Activated CD4-positive, alpha-beta T cell treated with anti-CD3 and anti-CD28 coated beads, Interleukin-2, amount 50 U/mL, for 4 hours (primary cell): ENCODE measurements around the gene LGI2.
"Not testable (repeated sequence)": the region's sequence is repeated elsewhere in the genome, so short reads cannot be mapped to it uniquely, and the experiment has no call there.

Experiments used
- DNase-seq, 2 experiments: peaks; one replicate each; pipeline ENCODE4 v3.0.0-alpha.2; 2020

Gene LGI2

DNA sequence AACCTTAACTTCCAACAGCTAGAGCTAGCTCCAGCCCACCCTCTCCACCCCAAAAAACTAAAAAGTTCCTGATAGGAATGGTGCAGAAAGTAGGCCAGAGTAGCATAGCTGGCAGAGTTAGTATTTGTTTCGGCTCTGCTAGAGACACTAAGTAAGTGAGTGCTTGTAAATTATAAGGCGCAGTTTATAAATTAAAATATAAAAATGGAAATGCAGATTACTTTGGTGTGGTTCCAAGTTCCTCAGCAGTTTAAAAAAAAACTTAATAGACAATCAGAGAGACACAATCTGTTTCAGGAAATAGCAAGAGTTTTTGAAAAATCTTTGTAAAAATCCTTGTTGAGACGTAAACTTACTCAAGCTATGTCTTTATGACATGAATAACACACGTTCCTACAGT is 2.8 kb upstream of the LGI2 start:
- DNase-seq, result no peak

DNA sequence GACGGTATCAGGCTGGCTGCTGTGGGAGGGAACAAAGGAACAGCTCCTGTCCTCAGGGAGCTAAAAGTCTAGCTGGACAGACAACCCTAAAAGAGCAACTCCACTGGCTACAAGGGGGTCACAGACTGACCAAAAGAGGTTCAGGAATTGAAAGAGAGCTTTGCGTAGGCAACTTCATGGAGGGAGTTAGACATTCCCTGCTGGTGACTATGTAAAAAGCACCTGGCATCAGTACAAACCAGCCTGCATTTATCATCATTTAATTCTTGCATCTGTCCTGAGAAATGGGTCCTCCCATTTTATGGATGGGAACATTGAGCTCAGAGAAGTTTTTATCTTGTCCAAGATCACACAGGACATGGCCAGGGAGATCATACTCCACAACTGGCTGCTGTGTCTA is 1.4 kb upstream of the LGI2 start:
- no peak for DNase-seq

DNA sequence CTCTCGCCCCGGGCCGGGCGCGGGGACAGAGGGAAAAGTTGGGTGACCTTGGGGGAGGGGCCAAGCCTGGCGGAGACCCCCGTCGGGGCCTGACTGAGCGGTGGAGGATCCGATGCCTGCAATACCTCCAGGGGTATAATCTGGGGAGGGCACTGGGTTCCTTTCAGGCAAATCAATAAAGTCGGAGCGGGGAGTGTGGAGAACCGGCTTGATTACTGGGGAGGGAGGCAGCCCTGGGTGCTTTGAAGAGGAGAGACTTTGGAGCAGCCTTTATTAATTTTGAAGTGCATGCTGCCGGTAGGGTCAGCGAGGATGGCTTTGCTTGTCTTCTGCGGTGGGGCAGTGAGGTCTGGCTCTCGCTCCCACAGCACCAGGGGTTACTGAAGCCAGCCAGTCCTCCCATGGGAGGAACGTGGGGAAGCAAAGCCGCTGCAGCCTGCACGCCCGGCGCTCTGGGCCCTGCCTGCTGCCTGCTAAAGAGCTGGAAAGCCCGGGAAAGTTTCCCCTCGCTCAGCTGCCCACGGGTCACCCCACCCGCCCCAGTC is 403 bp upstream of the LGI2 start:
- no peak for DNase-seq

DNA sequence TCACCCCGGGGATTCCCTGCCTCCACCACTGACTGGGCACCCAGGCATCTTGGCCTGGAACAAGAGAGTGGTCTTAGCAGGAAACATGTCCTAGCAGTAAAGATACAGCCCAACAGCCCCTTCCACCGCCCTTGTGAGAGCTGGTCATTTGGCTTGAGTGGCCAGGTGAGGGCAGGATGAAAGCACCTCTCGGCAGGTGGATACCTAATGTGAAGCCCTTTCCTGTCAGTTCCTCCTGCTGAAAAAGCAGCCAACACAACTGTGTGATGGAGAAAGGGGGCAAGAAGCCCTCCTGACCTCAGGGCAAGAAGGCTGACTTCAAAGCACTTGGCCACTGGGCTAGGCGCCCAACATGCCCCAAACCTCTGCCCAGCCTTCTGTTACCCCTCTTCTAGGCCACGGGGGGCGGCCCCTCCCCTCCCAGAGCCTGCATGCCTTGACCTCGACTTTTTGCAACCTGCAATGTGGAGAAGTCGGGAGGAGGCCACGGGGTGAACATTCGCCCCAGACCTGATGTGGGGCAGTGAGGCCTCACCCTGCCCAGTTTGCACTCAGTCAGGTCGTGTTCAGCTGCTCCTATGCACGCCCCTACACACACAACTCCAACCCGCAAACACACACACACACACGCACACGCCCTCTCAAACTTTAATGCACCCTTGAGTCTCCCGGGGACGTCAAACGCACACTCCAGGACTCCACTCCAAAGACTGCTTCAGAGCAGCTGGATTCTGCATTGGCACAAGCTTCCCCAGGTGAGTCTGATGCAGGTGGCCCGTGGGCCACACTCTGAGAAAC is 1.1 kb downstream of the LGI2 start:
- DNase-seq, result no peak

DNA sequence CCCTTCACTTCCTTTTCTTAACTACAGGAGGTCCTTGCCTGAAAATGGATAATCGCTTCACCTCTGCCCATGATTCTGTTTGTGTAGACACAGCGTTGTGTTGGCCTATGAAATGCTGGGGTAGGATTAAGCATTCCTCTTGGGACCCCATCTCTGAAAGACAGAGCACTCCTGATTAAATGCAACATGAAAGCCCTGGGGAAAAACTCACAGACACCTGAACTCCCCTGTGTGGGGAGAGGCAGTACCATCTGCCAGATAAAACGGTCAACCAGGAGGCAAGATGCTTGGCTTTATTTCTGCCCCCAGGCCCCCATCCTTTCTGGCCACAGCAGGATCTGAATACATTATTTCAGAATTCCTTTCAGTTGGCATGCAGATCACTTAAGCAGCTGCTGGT is 1.9 kb downstream of the LGI2 start:
- DNase-seq, result no peak

DNA sequence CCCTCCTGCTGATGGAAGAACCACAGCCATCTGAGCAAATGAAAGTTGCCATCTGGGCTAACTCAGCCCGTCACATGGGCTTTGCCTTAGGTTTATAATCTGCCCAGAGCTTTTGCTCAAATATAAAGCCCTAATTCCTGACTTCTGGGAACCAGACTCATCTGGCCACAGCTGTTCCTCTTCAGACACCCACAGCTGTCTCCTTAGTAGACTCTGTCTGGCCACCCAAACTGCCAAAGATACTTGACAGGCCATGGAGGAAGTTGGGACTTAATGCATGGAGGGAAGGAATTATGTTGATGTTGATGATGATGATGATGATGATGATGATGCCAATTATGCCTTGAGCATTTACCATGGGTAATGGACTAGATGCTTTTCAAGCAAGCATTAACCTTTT is 8.0 kb downstream of the LGI2 start:
- no peak for DNase-seq

DNA sequence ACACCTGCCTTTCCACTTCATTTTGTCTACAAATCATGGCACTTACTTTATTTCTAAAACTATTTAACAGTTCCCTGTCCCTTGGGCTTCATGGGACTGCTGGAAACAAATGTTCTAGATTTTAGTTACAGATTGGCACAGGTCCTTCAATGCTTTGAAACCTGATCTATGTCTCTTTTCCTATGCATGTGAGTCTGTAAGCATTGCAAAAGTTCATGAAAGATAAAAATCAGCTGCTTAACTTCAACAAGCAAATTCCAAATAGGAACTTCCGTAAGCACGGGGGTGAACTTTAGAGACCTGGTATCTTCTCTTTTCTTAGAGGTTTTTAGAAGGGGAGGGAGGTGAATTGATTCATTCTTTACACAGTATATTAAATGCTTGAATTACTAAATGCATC is 9.5 kb downstream of the LGI2 start:
- no peak for DNase-seq

DNA sequence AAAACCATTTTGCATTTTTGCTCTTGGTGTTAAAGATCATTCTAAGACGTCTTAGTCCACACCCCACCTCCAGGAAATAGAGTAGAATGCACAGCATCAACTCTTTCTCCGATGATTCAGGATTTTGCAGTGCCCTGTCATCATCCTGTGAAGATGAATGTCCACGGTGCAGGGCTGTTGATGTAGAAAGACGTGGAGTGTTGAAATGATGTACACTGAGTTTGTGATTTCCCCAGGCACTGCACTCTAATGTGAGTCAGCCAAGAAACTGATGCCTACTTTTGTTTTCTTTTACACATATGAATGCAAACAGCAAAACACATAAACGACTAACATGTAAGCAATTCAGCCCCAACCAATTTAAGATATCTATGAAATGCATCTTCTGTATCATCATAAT is 10.5 kb downstream of the LGI2 start:
- no peak for DNase-seq

DNA sequence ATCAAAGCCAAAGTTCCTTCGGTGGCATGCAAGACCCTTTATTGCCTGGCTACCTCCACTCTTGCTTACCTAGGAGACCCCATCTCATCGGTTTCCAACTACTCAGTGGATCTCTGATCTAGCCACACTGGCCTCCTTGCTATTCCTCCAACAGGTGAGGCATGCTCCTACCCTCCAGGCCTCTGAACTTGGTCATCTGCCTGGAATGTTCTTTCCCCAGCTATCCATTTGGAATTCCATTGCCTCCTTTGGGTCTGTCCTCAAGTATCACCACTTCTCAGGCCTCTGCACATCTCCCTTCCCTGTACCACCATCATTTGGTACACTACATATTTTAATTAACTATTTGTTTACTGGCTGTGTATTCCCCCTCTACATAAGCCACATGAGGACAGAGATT is 11.2 kb downstream of the LGI2 start:
- no peak for DNase-seq

DNA sequence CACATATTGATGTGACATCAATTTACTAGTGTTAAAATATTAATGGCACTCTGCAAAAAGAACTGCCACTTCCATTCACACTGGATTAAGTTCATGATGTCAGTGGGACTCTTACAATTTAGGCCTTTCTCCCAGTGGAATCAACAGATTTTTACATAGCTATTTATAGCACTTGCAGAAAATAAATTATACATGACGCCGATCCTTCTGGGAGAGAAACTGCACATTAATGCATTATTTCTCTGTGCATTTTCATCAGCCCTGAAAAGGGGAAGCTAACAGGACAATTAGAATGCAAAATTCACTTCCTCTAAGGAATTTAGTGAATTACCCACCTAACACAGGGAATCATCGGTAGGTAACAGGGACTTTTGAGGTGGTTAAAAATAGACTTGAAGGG is 15.7 kb downstream of the LGI2 start:
- no peak for DNase-seq

DNA sequence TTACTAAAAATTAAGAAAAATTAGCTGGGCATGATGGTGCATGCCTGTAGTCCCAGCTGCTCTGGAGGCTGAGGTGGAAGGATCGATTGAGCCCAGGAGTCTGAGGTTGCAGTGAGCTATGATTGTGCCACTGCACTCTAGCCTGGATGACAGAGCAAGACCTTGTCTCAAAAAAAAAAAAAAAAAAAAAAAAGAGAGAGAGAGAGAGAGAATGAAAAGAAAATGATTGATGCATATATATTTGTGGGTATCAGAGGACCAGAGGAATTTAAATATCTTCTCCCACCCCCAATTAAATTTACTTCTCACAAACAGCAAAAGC is 16.1 kb downstream of the LGI2 start:
- not testable (repeated sequence) for DNase-seq

DNA sequence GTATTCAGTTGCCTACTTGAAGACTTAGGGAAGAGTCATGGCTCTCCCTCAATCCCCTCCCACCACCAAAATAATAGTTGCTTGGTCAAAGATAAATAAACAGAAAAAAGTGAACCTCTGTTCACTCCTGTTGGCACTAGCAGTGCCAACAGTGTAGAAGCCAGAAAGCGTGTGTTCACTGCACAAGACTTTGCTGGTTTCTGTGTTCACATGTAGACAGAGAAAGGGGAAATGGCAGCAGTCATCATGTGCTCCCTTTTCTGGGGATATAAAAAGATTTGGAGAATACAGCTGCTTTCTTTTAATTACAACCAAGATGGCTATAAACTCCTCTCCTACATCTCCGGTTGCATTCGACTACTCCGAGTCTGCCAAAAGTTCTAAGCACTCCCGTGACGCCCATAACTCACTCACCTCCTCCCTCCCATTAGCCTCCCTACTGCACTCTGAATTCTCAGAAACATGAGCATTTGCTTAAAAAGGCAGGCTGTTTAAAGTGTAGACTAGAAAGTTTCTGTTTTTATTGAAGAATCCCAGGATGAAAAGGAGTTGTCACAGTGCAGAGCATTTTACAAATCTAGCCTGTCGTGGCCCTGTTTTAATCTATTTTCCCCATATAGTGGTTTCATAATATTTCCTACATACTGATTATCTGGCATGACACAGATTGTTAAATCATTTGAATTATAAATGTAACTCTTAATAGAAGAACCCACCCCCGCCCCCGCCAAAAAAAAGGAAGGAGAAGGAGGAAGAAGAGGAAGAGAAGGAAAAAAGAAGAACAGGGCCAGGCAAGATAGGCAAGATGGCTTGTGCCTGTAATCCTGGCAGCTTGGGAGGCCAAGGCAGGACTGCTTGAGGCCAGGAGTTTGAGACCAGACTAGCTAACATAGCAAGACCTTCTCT is 16.7 kb downstream of the LGI2 start:
- no peak for DNase-seq

DNA sequence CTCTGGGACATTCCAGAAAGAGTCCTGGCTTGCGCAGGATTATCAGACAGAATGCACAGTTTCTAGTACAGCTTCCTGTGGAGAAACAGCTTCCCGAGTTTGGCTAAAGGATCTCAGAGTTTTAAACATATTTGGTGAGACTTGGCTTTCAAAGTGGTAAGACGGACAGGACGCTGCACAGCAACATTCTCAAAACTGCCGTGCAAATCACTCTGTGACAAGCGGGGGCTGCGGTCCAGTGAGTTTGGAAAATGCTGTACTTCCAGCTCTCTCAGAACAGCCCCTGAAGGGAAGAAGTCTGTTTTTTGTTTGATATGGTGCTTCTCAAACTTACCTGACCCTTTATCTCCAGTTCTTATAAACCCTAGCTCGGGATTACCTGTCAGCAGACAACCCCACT is 18.1 kb downstream of the LGI2 start:
- DNase-seq, result no peak

DNA sequence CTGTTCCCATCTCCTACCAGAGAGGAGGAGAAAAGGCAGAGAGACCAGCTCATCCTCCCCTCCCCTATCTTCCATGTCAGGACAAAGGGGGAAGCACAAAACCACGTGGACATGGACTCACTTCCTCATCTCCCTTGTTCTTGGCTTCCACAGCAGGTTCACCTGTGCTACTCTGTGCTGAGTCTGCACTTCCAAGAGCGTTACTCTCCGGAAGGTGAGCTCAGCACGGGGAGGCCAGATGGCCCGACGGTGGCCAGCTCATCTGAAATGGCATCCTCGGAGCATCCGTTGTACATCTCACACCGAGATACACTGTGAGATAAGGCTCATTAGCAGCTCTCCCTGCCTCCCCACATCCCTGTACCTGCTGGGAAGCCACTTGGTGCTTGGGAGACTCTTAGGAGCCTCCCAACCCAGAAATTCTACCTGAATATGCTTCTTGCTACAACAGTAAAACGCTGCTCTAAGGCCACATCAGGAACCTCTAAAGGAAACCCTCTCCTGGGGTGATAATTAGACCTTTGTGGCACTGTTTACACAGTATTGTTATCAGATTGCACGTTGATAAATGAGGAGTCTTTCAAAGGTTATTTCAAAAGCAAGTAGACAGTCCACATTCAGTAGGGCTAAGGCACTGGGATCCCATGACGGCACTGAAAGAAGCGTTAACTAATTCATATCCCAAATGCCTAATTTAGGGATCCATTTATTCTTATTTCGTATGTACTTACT is 19.4 kb downstream of the LGI2 start:
- no peak for DNase-seq

DNA sequence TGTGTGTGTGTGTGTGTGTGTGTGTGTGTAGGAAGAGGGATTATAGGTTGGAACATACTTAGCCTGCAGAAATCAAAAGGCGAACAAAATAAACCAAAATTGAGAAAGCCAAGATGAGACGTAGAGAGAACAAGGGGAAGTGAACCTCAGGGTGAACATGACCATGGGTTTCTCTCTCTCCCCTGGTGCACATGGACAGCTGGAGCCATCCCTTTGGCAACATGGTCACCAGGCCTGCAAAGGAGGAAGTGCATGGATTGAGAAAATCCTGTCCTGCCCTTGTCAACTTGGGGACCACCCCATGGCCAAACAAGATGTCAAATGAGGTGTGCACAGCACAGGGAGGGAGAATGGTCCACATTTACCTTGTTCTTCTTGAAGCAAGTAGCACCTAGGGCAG is 23.1 kb downstream of the LGI2 start:
- no peak for DNase-seq

DNA sequence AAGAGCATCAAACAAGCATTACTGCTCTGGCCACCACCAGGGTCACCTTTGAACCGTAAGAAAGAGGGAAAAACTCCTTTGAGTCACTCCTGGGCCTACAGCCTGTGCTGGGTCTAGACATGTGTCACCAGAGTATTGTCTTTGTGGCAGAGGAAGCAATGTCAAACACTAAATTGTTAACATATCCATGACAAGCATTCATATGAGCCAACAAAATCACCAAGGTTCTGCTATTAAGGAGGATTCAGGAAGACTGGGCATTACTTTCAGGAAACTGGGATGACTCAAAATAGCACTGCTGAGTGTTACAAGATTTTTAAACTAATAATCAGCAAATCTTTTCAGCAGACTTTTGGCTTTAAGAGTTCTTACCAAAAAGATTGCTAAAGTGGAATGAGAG is 28.1 kb downstream of the LGI2 start:
- no peak for DNase-seq

DNA sequence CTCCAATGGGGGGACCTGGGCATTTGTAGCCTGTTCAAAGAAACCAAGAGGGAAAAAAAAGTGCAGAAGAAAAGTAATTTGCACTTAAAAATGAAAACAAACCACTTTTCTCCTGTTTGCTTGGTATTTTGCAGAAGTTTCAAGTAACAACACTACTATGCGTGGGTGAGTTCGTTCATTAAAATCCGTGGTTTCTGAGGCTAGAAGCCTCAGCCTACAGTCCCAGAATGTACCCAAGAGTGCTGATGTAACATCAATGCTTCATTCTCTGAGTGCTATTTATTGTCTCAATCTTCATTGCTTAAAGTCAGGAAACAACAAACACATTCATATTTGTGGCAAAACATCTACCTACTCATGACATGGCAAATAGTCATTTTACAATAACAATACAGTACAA is 29.2 kb downstream of the LGI2 start:
- no peak for DNase-seq

DNA sequence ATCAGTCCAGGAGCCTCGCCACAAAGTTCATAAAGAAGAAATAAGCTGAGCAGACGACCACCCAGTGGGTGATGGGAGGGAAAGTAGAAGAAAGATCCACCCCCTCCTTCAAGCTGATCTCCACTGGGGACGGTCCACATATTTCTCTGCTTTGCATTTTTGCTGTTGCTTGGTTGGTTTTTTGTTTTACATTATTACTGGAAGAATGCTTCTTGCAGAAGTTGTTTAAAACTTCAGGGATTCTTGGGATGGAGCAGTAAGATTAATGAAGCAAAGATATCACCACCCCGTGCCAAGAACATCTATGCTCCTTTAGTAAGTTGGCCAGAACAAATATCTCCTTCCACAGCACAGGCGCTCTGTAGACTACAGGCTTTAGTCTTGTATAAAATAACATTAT is 30.1 kb downstream of the LGI2 start:
- no peak for DNase-seq

DNA sequence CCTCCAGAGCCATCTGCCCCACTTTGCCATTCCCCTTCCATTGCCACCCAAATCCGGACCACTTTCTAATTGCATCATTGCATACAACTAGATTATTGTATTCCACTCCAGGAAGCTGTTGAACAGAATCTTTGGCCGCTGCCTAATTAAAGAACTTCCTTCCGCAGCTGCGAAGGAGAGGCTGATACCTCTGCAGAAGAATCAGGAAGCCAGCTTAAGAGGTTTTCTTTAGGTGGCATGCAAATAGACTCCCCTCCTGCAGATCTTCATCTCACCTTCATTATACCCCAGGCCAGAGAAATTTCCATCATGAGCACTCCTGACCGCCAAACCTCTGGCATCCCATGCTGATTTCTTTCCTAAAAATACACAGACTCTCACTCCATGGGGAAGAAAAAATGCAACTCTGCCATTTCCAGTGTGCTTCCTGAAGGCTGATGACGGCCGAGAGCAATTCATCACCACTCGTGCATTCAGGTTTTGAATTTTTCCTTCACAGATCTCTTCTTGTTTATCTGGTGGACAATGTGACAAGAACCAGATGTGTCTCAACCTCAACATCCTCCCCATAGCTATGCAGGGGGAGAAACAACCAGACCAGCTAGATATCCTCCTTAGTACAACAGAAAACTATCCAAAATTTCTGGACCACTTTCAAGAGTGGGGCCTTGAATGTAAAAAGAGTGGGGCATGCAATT is 31.2 kb downstream of the LGI2 start:
- no peak for DNase-seq

DNA sequence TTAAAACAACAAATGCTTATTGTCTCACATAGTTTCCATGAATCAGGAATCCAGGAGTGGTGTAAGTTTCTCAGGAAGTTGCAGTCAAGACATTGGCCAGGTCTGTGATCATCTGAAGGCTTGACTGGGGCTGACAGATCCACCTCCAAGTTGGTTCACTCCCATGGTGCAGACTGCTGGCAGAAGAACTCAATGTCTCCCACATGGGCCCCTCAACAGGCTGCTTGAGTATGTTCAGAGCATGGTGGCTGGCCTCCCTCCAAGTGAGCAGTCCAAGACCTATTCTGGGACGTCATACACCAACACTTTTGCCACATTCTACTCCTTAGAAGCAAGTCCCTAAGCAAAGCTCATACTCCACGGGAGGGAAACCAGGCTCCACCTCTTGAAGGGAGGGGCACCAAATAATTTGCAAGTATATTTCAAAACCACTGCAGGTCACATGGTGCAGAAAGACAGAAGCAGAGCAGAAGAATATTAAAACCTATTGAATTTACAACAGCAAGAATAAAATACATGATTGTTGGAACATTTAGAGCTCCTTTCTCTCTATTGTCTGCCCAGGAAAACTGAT is 35.3 kb downstream of the LGI2 start:
- no peak for DNase-seq

DNA sequence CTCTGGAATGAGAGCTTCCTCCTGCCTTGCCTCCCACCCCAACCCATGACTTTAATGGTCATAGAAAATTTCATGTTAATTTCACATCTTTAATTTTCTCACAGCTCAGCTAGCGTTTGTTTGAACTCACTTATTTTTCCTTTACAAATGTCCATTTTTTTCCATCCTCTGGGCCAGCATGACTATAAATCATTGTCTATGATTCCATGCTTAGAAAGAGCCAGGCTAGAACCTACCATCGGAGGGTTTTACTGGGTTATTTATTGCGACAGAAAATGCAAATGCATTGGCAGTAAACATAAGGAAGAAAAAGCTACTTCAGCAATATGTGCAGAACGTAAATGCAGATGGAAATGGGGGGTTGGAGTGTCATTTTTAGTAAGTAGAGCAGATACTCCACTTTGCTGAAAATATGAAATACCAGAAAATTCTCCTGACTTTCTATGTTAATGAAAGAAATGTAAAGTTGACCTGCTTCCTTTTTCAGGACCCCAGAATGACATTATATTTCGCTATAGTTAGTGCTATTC is 37.1 kb downstream of the LGI2 start:
- no peak for DNase-seq

DNA sequence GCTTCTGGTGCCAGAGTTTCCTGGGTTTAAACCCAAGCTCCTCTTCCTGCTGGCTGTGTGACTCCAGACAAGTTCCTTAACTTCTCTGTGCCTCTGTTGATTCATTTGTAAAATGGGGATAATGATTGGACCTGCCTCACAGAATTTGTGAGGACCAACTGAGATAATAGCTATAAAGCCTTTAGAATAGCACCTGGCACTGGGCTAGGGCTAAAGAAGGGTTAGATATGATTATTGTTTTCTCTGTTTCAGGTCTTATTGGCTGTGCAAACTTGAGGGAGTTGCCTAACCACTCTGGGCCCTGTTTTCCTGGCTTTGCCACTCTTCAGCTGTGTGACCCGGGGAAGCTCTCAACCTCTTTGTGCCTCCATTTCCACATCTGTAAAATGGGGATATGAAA is 37.8 kb downstream of the LGI2 start:
- DNase-seq, result no peak
